ENCODE measurements around the gene SEPSECS. TPM values are rescaled to one million over a fixed set of nuclear protein-coding genes. Genes with fewer than 3 reads are reported as not detected.

The SEPSECS gene
- total and polyA plus RNA-seq, 2 donors from 2014 or later = 7.3 to 13.8 TPM

DNA sequence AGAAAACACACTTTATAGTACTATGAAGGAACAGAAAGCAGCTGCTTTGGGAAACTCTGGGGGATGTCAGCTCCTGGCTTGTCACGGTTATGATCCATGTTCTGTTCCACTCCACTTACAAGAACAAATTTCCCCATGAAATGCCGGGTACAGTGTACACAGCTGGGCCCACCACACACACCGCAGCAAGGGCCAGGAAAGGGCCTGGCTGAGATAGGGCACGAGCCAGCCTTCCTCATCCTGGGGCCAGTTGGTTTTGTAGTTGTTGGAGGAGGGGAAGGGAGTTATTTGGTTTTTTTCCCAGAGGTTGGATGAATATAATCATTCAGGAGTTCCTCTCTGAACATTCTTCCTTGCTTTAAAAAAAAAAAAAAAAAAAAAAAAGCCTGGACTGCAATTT lies 56.8 kb downstream of the SEPSECS start:
- H3K9me3 ChIP-seq (ENCODE audit: control insufficient read depth in 2 of 3, insufficient read depth in 1 of 3, low read length in 3 of 3) = no peaks in the 10 kb centered on the region
- no peaks in the 10 kb centered on the region for H3K36me3 ChIP-seq (ENCODE audit: control insufficient read depth in 2 of 3, insufficient read depth in 3 of 3, low read length in 3 of 3)
- H3K27ac ChIP-seq (ENCODE audit: low read depth in 2 of 2, low read length in 2 of 2) = no peak overlapping the region
- no peak for FAIRE-seq
- no peak overlapping the region for H3K4me3 ChIP-seq (ENCODE audit: low read length in 3 of 3)
- TF ChIP-seq, protein P1, sequence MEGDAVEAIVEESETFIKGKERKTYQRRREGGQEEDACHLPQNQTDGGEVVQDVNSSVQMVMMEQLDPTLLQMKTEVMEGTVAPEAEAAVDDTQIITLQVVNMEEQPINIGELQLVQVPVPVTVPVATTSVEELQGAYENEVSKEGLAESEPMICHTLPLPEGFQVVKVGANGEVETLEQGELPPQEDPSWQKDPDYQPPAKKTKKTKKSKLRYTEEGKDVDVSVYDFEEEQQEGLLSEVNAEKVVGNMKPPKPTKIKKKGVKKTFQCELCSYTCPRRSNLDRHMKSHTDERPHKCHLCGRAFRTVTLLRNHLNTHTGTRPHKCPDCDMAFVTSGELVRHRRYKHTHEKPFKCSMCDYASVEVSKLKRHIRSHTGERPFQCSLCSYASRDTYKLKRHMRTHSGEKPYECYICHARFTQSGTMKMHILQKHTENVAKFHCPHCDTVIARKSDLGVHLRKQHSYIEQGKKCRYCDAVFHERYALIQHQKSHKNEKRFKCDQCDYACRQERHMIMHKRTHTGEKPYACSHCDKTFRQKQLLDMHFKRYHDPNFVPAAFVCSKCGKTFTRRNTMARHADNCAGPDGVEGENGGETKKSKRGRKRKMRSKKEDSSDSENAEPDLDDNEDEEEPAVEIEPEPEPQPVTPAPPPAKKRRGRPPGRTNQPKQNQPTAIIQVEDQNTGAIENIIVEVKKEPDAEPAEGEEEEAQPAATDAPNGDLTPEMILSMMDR (IDR thresholded peaks at IDR 0.05; ENCODE audit: borderline replicate concordance, extremely low read depth, insufficient read depth) = no peak
- H3K9ac ChIP-seq (ENCODE audit: low read length in 3 of 3) = no peak overlapping the region
- intact Hi-C loops (cut with DNase I) = no loop called here
- peak in 1 of 5 donors; percentile 34 for DNase-seq
- no peaks in the 10 kb centered on the region for H3K4me1 ChIP-seq (ENCODE audit: control insufficient read depth in 2 of 3, insufficient read depth in 2 of 3, low read depth in 1 of 3, low read length in 3 of 3)
- H3K27me3 ChIP-seq (ENCODE audit: control insufficient read depth, insufficient read depth, low read length) = no peaks in the 10 kb centered on the region

GRCh38 chr4:25101836-25102235 lies 58.4 kb downstream of the SEPSECS start:
- intact Hi-C loops (cut with DNase I) = no loop called here
- Histone ChIP-seq H3K27me3 (ENCODE audit: control insufficient read depth, insufficient read depth, low read length) (no peaks in the 10 kb centered on the region), H3K4me3 (ENCODE audit: low read length in 3 of 3) (no peak overlapping the region), H3K9me3 (ENCODE audit: control insufficient read depth in 2 of 3, insufficient read depth in 1 of 3, low read length in 3 of 3) (no peaks in the 10 kb centered on the region), H3K9ac (ENCODE audit: low read length in 3 of 3) (no peak overlapping the region), H3K27ac (ENCODE audit: low read depth in 2 of 2, low read length in 2 of 2) (no peak overlapping the region), H3K36me3 (ENCODE audit: control insufficient read depth in 2 of 3, insufficient read depth in 3 of 3, low read length in 3 of 3) (no peaks in the 10 kb centered on the region), H3K4me1 (ENCODE audit: control insufficient read depth in 2 of 3, insufficient read depth in 2 of 3, low read depth in 1 of 3, low read length in 3 of 3) (no peaks in the 10 kb centered on the region)
- DNase-seq = no peak
- TF ChIP-seq, protein P1 (IDR thresholded peaks at IDR 0.05; ENCODE audit: borderline replicate concordance, extremely low read depth, insufficient read depth) = no peak
- no peak for FAIRE-seq

DNA sequence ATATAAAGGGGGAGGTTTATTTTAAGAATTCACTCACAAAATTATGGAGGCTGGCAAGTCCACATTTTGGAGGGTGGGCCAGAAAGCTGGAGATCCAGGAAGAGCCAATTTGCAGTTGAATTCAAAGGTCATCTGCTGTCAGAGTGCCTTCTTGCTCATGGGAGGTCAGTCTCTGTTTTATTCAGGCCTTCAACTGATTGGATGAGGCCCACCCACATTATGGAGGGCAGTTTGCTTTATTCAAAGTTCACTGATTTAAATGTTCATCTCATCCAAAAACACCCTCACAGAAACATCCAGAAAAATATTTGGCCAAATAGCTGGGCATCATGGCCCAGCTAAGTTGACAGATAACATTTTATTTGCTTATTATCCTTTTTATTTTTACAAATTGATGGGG lies 59.5 kb downstream of the SEPSECS start:
- H3K9ac ChIP-seq (ENCODE audit: low read length in 3 of 3) = no peak overlapping the region
- H3K27ac ChIP-seq (ENCODE audit: low read depth in 2 of 2, low read length in 2 of 2) = no peak overlapping the region
- no peaks in the 10 kb centered on the region for H3K27me3 ChIP-seq (ENCODE audit: control insufficient read depth, insufficient read depth, low read length)
- no peaks in the 10 kb centered on the region for H3K36me3 ChIP-seq (ENCODE audit: control insufficient read depth in 2 of 3, insufficient read depth in 3 of 3, low read length in 3 of 3)
- TF ChIP-seq, protein P1 (IDR thresholded peaks at IDR 0.05; ENCODE audit: borderline replicate concordance, extremely low read depth, insufficient read depth) = no peak
- no peaks in the 10 kb centered on the region for H3K9me3 ChIP-seq (ENCODE audit: control insufficient read depth in 2 of 3, insufficient read depth in 1 of 3, low read length in 3 of 3)
- FAIRE-seq (no peak), DNase-seq (no peak)
- H3K4me3 ChIP-seq (ENCODE audit: low read length in 3 of 3) = no peak overlapping the region
- H3K4me1 ChIP-seq (ENCODE audit: control insufficient read depth in 2 of 3, insufficient read depth in 2 of 3, low read depth in 1 of 3, low read length in 3 of 3) = no peaks in the 10 kb centered on the region
- intact Hi-C loops (cut with DNase I) = no loop called here

GRCh38 chr4:25100021-25100555 lies 60.2 kb downstream of the SEPSECS start:
- Histone ChIP-seq H3K9me3 (ENCODE audit: control insufficient read depth in 2 of 3, insufficient read depth in 1 of 3, low read length in 3 of 3) (no peaks in the 10 kb centered on the region), H3K4me3 (ENCODE audit: low read length in 3 of 3) (no peak overlapping the region), H3K27me3 (ENCODE audit: control insufficient read depth, insufficient read depth, low read length) (no peaks in the 10 kb centered on the region), H3K27ac (ENCODE audit: low read depth in 2 of 2, low read length in 2 of 2) (no peak overlapping the region), H3K36me3 (ENCODE audit: control insufficient read depth in 2 of 3, insufficient read depth in 3 of 3, low read length in 3 of 3) (no peaks in the 10 kb centered on the region), H3K9ac (ENCODE audit: low read length in 3 of 3) (no peak overlapping the region), H3K4me1 (ENCODE audit: control insufficient read depth in 2 of 3, insufficient read depth in 2 of 3, low read depth in 1 of 3, low read length in 3 of 3) (no peaks in the 10 kb centered on the region)
- intact Hi-C loops (cut with DNase I) = no loop called here
- FAIRE-seq (no peak), DNase-seq (peak in 2 of 5 donors; percentile 51 to 59)
- TF ChIP-seq, protein P1 (IDR thresholded peaks at IDR 0.05; ENCODE audit: borderline replicate concordance, extremely low read depth, insufficient read depth) = no peak

Measured in kidney (tissue), 14 donors.